GM23248 (cell line): ENCODE results near the gene RPL27A. TPM values are rescaled to one million over a fixed set of nuclear protein-coding genes. Genes with fewer than 3 reads are reported as not detected.

Source experiments
- DNase-seq: peaks from one replicate; pipeline ENCODE4 v3.0.0-alpha.2; 2015
- H2AFZ ChIP-seq: fragments of 200-600 bp; sonication (generic); 2 replicates; pipeline ENCODE4 v1.6.1; 2016; ENCODE audit warnings: antibody characterized with exemption
- H3F3A ChIP-seq: fragments of 200-600 bp; sonication (generic); 2 replicates; pipeline ENCODE4 v1.6.1; 2016; ENCODE audit warnings: mild to moderate bottlenecking, antibody characterized with exemption, mixed run types; ENCODE audit not compliant: insufficient read depth
- H3K27ac ChIP-seq: fragments of 200-600 bp; sonication (generic); 2 replicates; pipeline ENCODE4 v1.5.1; 2016; ENCODE audit warnings: mild to moderate bottlenecking
- H3K27me3 ChIP-seq: fragments of 200-600 bp; sonication (generic); replicated peaks from 2 replicates; pipeline ENCODE4 v1.6.1; 2016; ENCODE audit warnings: mild to moderate bottlenecking; ENCODE audit not compliant: insufficient read depth
- H3K36me3 ChIP-seq: fragments of 200-600 bp; sonication (generic); 2 replicates; pipeline ENCODE4 v1.6.1; 2016; ENCODE audit warnings: low read depth, mild to moderate bottlenecking
- H3K4me1 ChIP-seq: fragments of 200-600 bp; sonication (generic); 2 replicates; pipeline ENCODE4 v1.6.1; 2016; ENCODE audit warnings: mild to moderate bottlenecking; ENCODE audit not compliant: insufficient read depth
- H3K4me2 ChIP-seq: fragments of 200-600 bp; sonication (generic); one replicate; pipeline ENCODE4 v1.6.1; 2016; ENCODE audit warnings: mild to moderate bottlenecking; ENCODE audit not compliant: unreplicated experiment
- H3K4me3 ChIP-seq: fragments of 200-600 bp; sonication (generic); 2 replicates; pipeline ENCODE4 v1.5.1; 2016; ENCODE audit warnings: mild to moderate bottlenecking
- H3K79me2 ChIP-seq: fragments of 200-600 bp; sonication (generic); 2 replicates; pipeline ENCODE4 v1.6.1; 2016; ENCODE audit warnings: mild to moderate bottlenecking; ENCODE audit not compliant: insufficient read depth
- H3K9ac ChIP-seq: fragments of 200-600 bp; sonication (generic); 2 replicates; pipeline ENCODE4 v1.6.1; 2016; ENCODE audit warnings: mild to moderate bottlenecking
- H3K9me2 ChIP-seq: fragments of 200-600 bp; sonication (generic); 2 replicates; pipeline ENCODE4 v1.6.1; 2016; ENCODE audit warnings: mixed run types, mild to moderate bottlenecking, moderate library complexity; ENCODE audit not compliant: insufficient read depth
- H3K9me3 ChIP-seq: fragments of 200-600 bp; sonication (generic); one replicate; pipeline ENCODE4 v1.6.1; 2017; ENCODE audit warnings: low read depth
- H4K20me1 ChIP-seq: fragments of 200-600 bp; sonication (generic); 2 replicates; pipeline ENCODE4 v1.6.0; 2016; ENCODE audit not compliant: insufficient read depth
- EZH2 ChIP-seq: fragments of 200-600 bp; sonication (generic); IDR thresholded peaks from 2 replicates; pipeline ENCODE4 v1.6.1; 2018; ENCODE audit warnings: antibody characterized with exemption, mild to moderate bottlenecking; ENCODE audit not compliant: insufficient read depth, poor library complexity, severe bottlenecking
- EZH2phosphoT487 ChIP-seq: fragments of 200-600 bp; sonication (generic); IDR thresholded peaks from 2 replicates; pipeline ENCODE4 v1.6.1; 2018; ENCODE audit warnings: antibody characterized with exemption, moderate library complexity, mild to moderate bottlenecking, low read depth; ENCODE audit not compliant: insufficient read depth
- WGBS, 2 experiments: methylation state at CpG; one replicate each; pipeline ENCODE4 v1.1.6; 2015 to 2017; ENCODE audit warnings: low lambda C conversion rate in 2 of 2, low coverage in 1 of 2; ENCODE audit errors: missing lambda C conversion rate in 2 of 2; 5-methylcytosine and 5-hydroxymethylcytosine counted together
- in situ Hi-C: fragments of 300-500 bp; cut with MboI; formaldehyde crosslinking; loops from 2 replicates; pipeline ENCODE4 v1.15.0; 2020
- polyA plus RNA-seq: library from polyadenylated mRNA; unstranded; fragments of >200 nt; fragmentation: Nextera tagmentation; extraction: Ambion mirVana; gene quantifications from 2 replicates; pipeline ENCODE4 v1.2.1, GENCODE V29; 2016
- total RNA-seq: library from RNA; depleted of rRNA; stranded (reverse); fragments of >200 nt; shearing (Covaris generic); gene quantifications from 2 replicates; pipeline ENCODE4 v1.2.3, GENCODE V29; 2014

RPL27A gene
- total and polyA plus RNA-seq, 2 experiments from 2014 or later = 520 to 1,073 TPM

GRCh38 chr11:8723711-8724110 lies 41.1 kb downstream of the RPL27A start:
- Histone ChIP-seq H3K27me3 (no peaks in the 10 kb centered on the region), H3K9me3 (no peaks in the 10 kb centered on the region), H3K4me2 (no peak overlapping the region), H3K27ac (no peak overlapping the region), H3F3A (peaks cover 31% of the 10 kb centered on the region), H3K36me3 (no peaks in the 10 kb centered on the region; the same call in 1 of the 2 replicates), H3K4me1 (peaks cover 38% of the 10 kb centered on the region), H3K9me2 (no peaks in the 10 kb centered on the region), H2AFZ (no peak overlapping the region), H4K20me1 (no peaks in the 10 kb centered on the region), H3K79me2 (no peaks in the 10 kb centered on the region), H3K9ac (no peak overlapping the region), H3K4me3 (no peak overlapping the region)
- in situ Hi-C loops = no loop called here
- 94 to 96% methylated on average over 7 of the region's 7 CpGs for WGBS, 2 experiments
- TF ChIP-seq EZH2phosphoT487 (no peak), EZH2 (no peak)
- no peak for DNase-seq

- no peak for DNase-seq
- in situ Hi-C loops = no loop called here
Measured at GRCh38 chr11:8724682-8725081, 42.1 kb downstream of the RPL27A start.

GRCh38 chr11:8726395-8726794 lies 43.8 kb downstream of the RPL27A start:
- in situ Hi-C loops = no loop called here
- Histone ChIP-seq H3K27ac (no peak overlapping the region), H3K9me2 (no peaks in the 10 kb centered on the region), H2AFZ (no peak overlapping the region), H4K20me1 (no peaks in the 10 kb centered on the region), H3K9me3 (no peaks in the 10 kb centered on the region), H3F3A (peaks cover 10% of the 10 kb centered on the region; the same call in 1 of the 2 replicates), H3K9ac (no peak overlapping the region), H3K4me1 (peaks cover 14% of the 10 kb centered on the region), H3K79me2 (no peaks in the 10 kb centered on the region), H3K36me3 (no peaks in the 10 kb centered on the region; the same call in 1 of the 2 replicates), H3K4me3 (no peak overlapping the region), H3K4me2 (no peak overlapping the region), H3K27me3 (no peaks in the 10 kb centered on the region)
- TF ChIP-seq EZH2 (no peak), EZH2phosphoT487 (no peak)
- WGBS, 2 experiments = 87 to 95% methylated on average over 4 of the region's 4 CpGs
- DNase-seq = no peak

More at GRCh38 chr11:8724682-8725081, 42.1 kb downstream of the RPL27A start:
- peaks cover 23% of the 10 kb centered on the region for H3F3A ChIP-seq
- WGBS, 2 experiments = 88 to 93% methylated on average over 7 of the region's 7 CpGs
- no peaks in the 10 kb centered on the region; the same call in 1 of the 2 replicates for H3K36me3 ChIP-seq
- no peaks in the 10 kb centered on the region for H3K27me3 ChIP-seq
- no peak overlapping the region for H3K27ac ChIP-seq
- H3K4me1 ChIP-seq = peaks cover 31% of the 10 kb centered on the region
- H2AFZ ChIP-seq = no peak overlapping the region
- H3K79me2 ChIP-seq = no peaks in the 10 kb centered on the region
- H3K9me3 ChIP-seq = no peaks in the 10 kb centered on the region
- H4K20me1 ChIP-seq = no peaks in the 10 kb centered on the region
- H3K4me2 ChIP-seq = no peak overlapping the region
- H3K9me2 ChIP-seq = no peaks in the 10 kb centered on the region
- no peak overlapping the region for H3K4me3 ChIP-seq
- H3K9ac ChIP-seq = no peak overlapping the region
- TF ChIP-seq EZH2 (no peak), EZH2phosphoT487 (no peak)

- peak; percentile 18 for DNase-seq
- H3K4me1 ChIP-seq = peaks cover 26% of the 10 kb centered on the region
- H3K79me2 ChIP-seq = no peaks in the 10 kb centered on the region
- no peaks in the 10 kb centered on the region; the same call in 1 of the 2 replicates for H3K36me3 ChIP-seq
- H3K27ac ChIP-seq = no peak overlapping the region
- in situ Hi-C loops = no loop called here
- H3F3A ChIP-seq = peaks cover 14% of the 10 kb centered on the region
- no peak overlapping the region for H3K9ac ChIP-seq
- TF ChIP-seq EZH2phosphoT487 (no peak), EZH2 (no peak)
- H3K9me2 ChIP-seq = no peaks in the 10 kb centered on the region
- H3K4me3 ChIP-seq = no peak overlapping the region
- WGBS, 2 experiments = 24 to 37% methylated on average over 4 of the region's 4 CpGs
- H3K4me2 ChIP-seq = no peak overlapping the region
- H3K9me3 ChIP-seq = no peaks in the 10 kb centered on the region
- H4K20me1 ChIP-seq = no peaks in the 10 kb centered on the region
- no peak overlapping the region for H2AFZ ChIP-seq
- no peaks in the 10 kb centered on the region for H3K27me3 ChIP-seq
Measured at GRCh38 chr11:8728563-8728962, 46.0 kb downstream of the RPL27A start.

- H4K20me1 ChIP-seq = no peaks in the 10 kb centered on the region
- no peaks in the 10 kb centered on the region; the same call in 1 of the 2 replicates for H3K36me3 ChIP-seq
- in situ Hi-C loops = no loop called here
- TF ChIP-seq EZH2 (no peak), EZH2phosphoT487 (no peak)
- peaks cover 27% of the 10 kb centered on the region for H3K4me1 ChIP-seq
- DNase-seq = no peak
- no peak overlapping the region for H3K27ac ChIP-seq
- no peaks in the 10 kb centered on the region for H3K79me2 ChIP-seq
- no peaks in the 10 kb centered on the region for H3K9me2 ChIP-seq
- H2AFZ ChIP-seq = no peak overlapping the region
- WGBS, 2 experiments = 87 to 90% methylated on average over 6 of the region's 6 CpGs
- no peaks in the 10 kb centered on the region for H3K9me3 ChIP-seq
- peaks cover 19% of the 10 kb centered on the region for H3F3A ChIP-seq
- H3K9ac ChIP-seq = no peak overlapping the region
- no peak overlapping the region for H3K4me3 ChIP-seq
- H3K27me3 ChIP-seq = no peaks in the 10 kb centered on the region
- no peak overlapping the region for H3K4me2 ChIP-seq
Measured at GRCh38 chr11:8729067-8729466, 46.5 kb downstream of the RPL27A start.
